Endothelial cell (in vitro differentiated cells): ENCODE measurements around the gene SRC. TPM values are rescaled to one million over a fixed set of nuclear protein-coding genes. Genes with fewer than 3 reads are reported as not detected.

ENCODE experiments used
- DNase-seq: peaks from one replicate; pipeline ENCODE4 v3.0.0; 2021; ENCODE audit warnings: low spot score
- H3K27ac Mint-ChIP-seq: one replicate; pipeline ENCODE4 v1.8.0; 2021; ENCODE audit warnings: mixed read lengths, inconsistent platforms; ENCODE audit not compliant: unreplicated experiment
- H3K27me3 Mint-ChIP-seq: one replicate; pipeline ENCODE4 v1.8.0; 2021; ENCODE audit warnings: mild to moderate bottlenecking, moderate library complexity, mixed read lengths, inconsistent platforms; ENCODE audit not compliant: unreplicated experiment
- H3K36me3 Mint-ChIP-seq: one replicate; pipeline ENCODE4 v1.8.0; 2021; ENCODE audit warnings: mild to moderate bottlenecking, low read depth, mixed read lengths, inconsistent platforms; ENCODE audit not compliant: unreplicated experiment
- H3K4me1 Mint-ChIP-seq: one replicate; pipeline ENCODE4 v1.8.0; 2021; ENCODE audit warnings: mild to moderate bottlenecking, mixed read lengths, inconsistent platforms; ENCODE audit not compliant: unreplicated experiment
- H3K4me3 Mint-ChIP-seq: one replicate; pipeline ENCODE4 v1.8.0; 2021; ENCODE audit warnings: mild to moderate bottlenecking, mixed read lengths, inconsistent platforms; ENCODE audit not compliant: unreplicated experiment
- H3K9me3 Mint-ChIP-seq: one replicate; pipeline ENCODE4 v1.8.0; 2021; ENCODE audit warnings: mixed read lengths, inconsistent platforms; ENCODE audit not compliant: unreplicated experiment
- CTCF ChIP-seq: fragments of 200-600 bp; sonication (generic); IDR thresholded peaks from one replicate; pipeline ENCODE4 v1.5.0; 2021; ENCODE audit warnings: antibody characterized with exemption; ENCODE audit not compliant: unreplicated experiment
- total RNA-seq: library from RNA; stranded (reverse); fragmentation: NEBNext Ultra II Directional; extraction: Animal tissue kit (Norgen Biotek cat#: 25700); gene quantifications from one replicate; pipeline ENCODE4 v1.2.1, GENCODE V29; 2021; ENCODE audit not compliant: unreplicated experiment

The SRC gene
- total RNA-seq, 1 donor from 2014 or later = 60.8 TPM

GRCh38 chr20:37401282-37401929, 55.5 kb downstream of the SRC start:
- peaks cover 9% of the 10 kb centered on the region for H3K27me3 Mint-ChIP-seq
- no peak overlapping the region for H3K27ac Mint-ChIP-seq
- H3K36me3 Mint-ChIP-seq = peaks cover 8% of the 10 kb centered on the region
- H3K4me1 Mint-ChIP-seq = peaks cover 19% of the 10 kb centered on the region
- H3K9me3 Mint-ChIP-seq = no peaks in the 10 kb centered on the region
- TF ChIP-seq CTCF = no peak
- no peak for DNase-seq
- H3K4me3 Mint-ChIP-seq = no peak overlapping the region

GRCh38 chr20:37401930-37402675, 56.2 kb downstream of the SRC start:
- Mint-ChIP-seq H3K4me3 (no peak overlapping the region), H3K9me3 (no peaks in the 10 kb centered on the region), H3K36me3 (peaks cover 8% of the 10 kb centered on the region), H3K4me1 (peaks cover 12% of the 10 kb centered on the region), H3K27me3 (peaks cover 6% of the 10 kb centered on the region), H3K27ac (no peak overlapping the region)
- TF ChIP-seq CTCF = no peak
- no peak for DNase-seq

- no peaks in the 10 kb centered on the region for H3K9me3 Mint-ChIP-seq
- peaks cover 8% of the 10 kb centered on the region for H3K36me3 Mint-ChIP-seq
- no peak for DNase-seq
- peaks cover 9% of the 10 kb centered on the region for H3K27me3 Mint-ChIP-seq
- peaks cover 17% of the 10 kb centered on the region for H3K4me1 Mint-ChIP-seq
- no peak overlapping the region for H3K4me3 Mint-ChIP-seq
- TF ChIP-seq CTCF = no peak
- no peak overlapping the region for H3K27ac Mint-ChIP-seq
Measured at GRCh38 chr20:37403107-37404033, 57.4 kb downstream of the SRC start.

GRCh38 chr20:37404461-37404890, 58.5 kb downstream of the SRC start:
- DNase-seq = no peak
- no peak overlapping the region for H3K4me3 Mint-ChIP-seq
- no peak for TF ChIP-seq CTCF
- peaks cover 26% of the 10 kb centered on the region for H3K4me1 Mint-ChIP-seq
- peaks cover 13% of the 10 kb centered on the region for H3K27me3 Mint-ChIP-seq
- H3K9me3 Mint-ChIP-seq = no peaks in the 10 kb centered on the region
- peaks cover 8% of the 10 kb centered on the region for H3K36me3 Mint-ChIP-seq
- H3K27ac Mint-ChIP-seq = no peak overlapping the region
